ENCODE measurements around the gene PHACTR2. TPM values are rescaled to one million over a fixed set of nuclear protein-coding genes. Genes with fewer than 3 reads are reported as not detected.

PHACTR2 gene
- 13.9 and 23.5 TPM in 2 replicates for total RNA-seq

DNA sequence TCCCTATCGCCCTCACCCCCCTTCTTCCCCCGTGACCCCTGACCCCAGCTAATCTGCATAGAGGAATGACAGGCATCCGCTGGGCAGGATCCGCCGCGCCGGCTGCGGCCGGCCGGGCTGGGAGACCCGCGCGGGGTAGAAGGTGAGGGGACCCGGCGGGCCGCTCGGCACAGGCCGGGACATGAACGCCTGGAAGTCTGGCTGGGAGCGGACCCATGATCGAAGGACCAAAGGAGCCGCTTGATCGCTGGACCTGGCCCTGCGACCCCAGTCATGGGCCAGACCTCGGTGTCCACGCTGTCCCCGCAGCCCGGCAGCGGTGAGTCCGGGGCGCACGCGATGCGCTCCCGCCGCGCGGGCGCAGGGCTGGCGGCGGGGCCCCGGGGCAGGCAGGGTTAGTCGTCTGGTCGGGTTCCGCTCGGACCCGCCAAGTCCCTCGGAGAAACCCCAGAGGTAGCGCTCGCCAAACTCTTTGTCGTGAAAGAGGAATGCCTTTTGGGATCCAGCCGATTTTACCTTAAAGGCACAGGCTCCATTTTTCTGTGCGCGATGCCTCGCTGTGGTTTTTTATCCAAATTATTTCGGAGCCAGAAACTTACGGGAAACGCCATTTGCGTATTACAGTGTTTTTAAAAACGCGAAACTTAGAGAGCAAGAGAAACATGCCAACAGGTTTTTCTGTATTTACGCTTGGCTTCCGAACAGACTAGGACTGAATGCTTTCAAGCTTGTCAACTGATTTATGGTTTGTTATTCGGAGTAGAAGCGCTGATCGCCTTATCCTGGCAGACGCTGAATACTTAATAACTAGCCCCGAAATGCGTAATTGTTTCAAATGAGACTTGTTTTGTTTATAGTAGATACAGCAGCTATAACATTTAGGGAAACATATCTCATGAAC lies at the start of gene PHACTR2:
Gene PHACTR2, plus strand, starts transcription at position 75 of the 901 bp plus-strand sequence. Its CDS starts 199 bp downstream, at position 274.

GRCh38 chr6:143842902-143843676 lies 165.3 kb downstream of the PHACTR2 start, which contains the start of gene LTV1:
Gene LTV1 (plus strand): TSS chr6:143843338. CDS start chr6:143843478, 140 bp downstream.

DNA sequence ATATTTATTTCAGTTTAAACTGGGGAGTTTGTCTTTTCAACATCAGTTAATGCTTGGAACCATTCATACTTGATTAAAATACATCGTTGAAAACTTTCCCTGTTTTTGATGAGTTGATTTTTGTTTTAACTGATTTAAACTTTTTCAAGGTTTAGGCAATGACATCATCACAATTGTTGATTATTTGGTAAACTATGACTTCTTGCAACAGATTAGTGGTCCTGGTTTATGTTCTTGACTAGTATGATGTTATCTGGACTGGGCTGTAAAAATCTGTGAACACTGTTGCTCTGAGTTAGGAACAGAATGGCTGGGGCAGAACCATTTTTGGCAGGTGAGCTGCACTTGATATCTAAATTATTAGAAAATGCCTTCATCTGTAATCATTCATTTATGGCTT lies 186.5 kb downstream of the PHACTR2 start, which contains the start of gene ZC2HC1B:
Gene ZC2HC1B, plus strand, starts transcription at position 241 of the 400 bp plus-strand sequence. Its CDS starts 66 bp downstream, at position 307.

Other genes starting within 250 kb of the PHACTR2 start
- gene ADAT2, start 227.3 kb upstream of the PHACTR2 start, total RNA-seq, result 2.1 and 5.0 TPM in 2 replicates
- 20.8 and 23.3 TPM in 2 replicates for gene PEX3, start 227.2 kb upstream of the PHACTR2 start, total RNA-seq
- 29.9 and 71.1 TPM in 2 replicates for gene FUCA2, start 166.2 kb upstream of the PHACTR2 start, total RNA-seq
- gene LTV1, start 165.4 kb downstream of the PHACTR2 start, total RNA-seq, result 11.7 and 13.6 TPM in 2 replicates
- not detected in 2 replicates for gene ZC2HC1B, start 186.5 kb downstream of the PHACTR2 start, total RNA-seq